ENCODE results near the gene OR10X1. TPM values are rescaled to one million over a fixed set of nuclear protein-coding genes. Genes with fewer than 3 reads are reported as not detected.

OR10X1 gene
- total RNA-seq, 1 experiment from 2014 or later, result not detected

- Histone ChIP-seq H3K27me3 (ENCODE audit: control insufficient read depth, insufficient read depth, low read length) (no peaks in the 10 kb centered on the region), H3K4me1 (ENCODE audit: control insufficient read depth, insufficient read depth, low read length) (no peaks in the 10 kb centered on the region), H3K9me3 (ENCODE audit: control insufficient read depth, insufficient read depth, low read depth, low read length) (no peaks in the 10 kb centered on the region), H3K27ac (ENCODE audit: low read length) (no peak within 1 kb of the TSS), H3K4me3 (ENCODE audit: low read depth in 2 of 2, low read length in 2 of 2) (no peak within 1 kb of the TSS), H3K36me3 (ENCODE audit: control insufficient read depth, insufficient read depth, low read length) (no peaks in the 10 kb centered on the region)
- in situ Hi-C loops (cut with HindIII; ENCODE audit: low pct_unique_long_range_greater_than_20kb, low sequenced_read_pairs), result no loop called here
- TF ChIP-seq POLR2AphosphoS5 (IDR thresholded peaks at IDR 0.05; ENCODE audit: low read depth, low read length), result no peak
- no peak for TF ChIP-seq TCF7L2 (IDR thresholded peaks at IDR 0.05; ENCODE audit: low read depth, low read length)
- TF ChIP-seq, protein P1, sequence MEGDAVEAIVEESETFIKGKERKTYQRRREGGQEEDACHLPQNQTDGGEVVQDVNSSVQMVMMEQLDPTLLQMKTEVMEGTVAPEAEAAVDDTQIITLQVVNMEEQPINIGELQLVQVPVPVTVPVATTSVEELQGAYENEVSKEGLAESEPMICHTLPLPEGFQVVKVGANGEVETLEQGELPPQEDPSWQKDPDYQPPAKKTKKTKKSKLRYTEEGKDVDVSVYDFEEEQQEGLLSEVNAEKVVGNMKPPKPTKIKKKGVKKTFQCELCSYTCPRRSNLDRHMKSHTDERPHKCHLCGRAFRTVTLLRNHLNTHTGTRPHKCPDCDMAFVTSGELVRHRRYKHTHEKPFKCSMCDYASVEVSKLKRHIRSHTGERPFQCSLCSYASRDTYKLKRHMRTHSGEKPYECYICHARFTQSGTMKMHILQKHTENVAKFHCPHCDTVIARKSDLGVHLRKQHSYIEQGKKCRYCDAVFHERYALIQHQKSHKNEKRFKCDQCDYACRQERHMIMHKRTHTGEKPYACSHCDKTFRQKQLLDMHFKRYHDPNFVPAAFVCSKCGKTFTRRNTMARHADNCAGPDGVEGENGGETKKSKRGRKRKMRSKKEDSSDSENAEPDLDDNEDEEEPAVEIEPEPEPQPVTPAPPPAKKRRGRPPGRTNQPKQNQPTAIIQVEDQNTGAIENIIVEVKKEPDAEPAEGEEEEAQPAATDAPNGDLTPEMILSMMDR (IDR thresholded peaks at IDR 0.05), result no peak
- TF ChIP-seq, protein P2, sequence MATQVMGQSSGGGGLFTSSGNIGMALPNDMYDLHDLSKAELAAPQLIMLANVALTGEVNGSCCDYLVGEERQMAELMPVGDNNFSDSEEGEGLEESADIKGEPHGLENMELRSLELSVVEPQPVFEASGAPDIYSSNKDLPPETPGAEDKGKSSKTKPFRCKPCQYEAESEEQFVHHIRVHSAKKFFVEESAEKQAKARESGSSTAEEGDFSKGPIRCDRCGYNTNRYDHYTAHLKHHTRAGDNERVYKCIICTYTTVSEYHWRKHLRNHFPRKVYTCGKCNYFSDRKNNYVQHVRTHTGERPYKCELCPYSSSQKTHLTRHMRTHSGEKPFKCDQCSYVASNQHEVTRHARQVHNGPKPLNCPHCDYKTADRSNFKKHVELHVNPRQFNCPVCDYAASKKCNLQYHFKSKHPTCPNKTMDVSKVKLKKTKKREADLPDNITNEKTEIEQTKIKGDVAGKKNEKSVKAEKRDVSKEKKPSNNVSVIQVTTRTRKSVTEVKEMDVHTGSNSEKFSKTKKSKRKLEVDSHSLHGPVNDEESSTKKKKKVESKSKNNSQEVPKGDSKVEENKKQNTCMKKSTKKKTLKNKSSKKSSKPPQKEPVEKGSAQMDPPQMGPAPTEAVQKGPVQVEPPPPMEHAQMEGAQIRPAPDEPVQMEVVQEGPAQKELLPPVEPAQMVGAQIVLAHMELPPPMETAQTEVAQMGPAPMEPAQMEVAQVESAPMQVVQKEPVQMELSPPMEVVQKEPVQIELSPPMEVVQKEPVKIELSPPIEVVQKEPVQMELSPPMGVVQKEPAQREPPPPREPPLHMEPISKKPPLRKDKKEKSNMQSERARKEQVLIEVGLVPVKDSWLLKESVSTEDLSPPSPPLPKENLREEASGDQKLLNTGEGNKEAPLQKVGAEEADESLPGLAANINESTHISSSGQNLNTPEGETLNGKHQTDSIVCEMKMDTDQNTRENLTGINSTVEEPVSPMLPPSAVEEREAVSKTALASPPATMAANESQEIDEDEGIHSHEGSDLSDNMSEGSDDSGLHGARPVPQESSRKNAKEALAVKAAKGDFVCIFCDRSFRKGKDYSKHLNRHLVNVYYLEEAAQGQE (IDR thresholded peaks at IDR 0.05; ENCODE audit: insufficient read depth in 1 of 2, low read depth in 2 of 2, low read length in 1 of 2), result no peak
- no peak for TF ChIP-seq SIN3A (IDR thresholded peaks at IDR 0.05; ENCODE audit: borderline replicate concordance, insufficient read depth, low read depth, low read length)
- intact Hi-C loops (cut with micrococcal nuclease; ENCODE audit: unreplicated experiment), result no loop called here
- CTCF ChIA-PET, result no interaction called here
- DNase-seq (ENCODE audit: low read depth, low spot score) (no peak), ATAC-seq (no peak)
- POLR2A ChIA-PET, result no interaction called here
- BruUV-seq (replicated peaks), result no TSS peak
Measured at GRCh38 chr1:158570480-158570879, 9.2 kb downstream of the OR10X1 start, which contains the start of gene OR6P1. Gene OR6P1 (minus strand): TSS chr1:158570580. CDS start chr1:158563604, 6,976 bp downstream.

DNA sequence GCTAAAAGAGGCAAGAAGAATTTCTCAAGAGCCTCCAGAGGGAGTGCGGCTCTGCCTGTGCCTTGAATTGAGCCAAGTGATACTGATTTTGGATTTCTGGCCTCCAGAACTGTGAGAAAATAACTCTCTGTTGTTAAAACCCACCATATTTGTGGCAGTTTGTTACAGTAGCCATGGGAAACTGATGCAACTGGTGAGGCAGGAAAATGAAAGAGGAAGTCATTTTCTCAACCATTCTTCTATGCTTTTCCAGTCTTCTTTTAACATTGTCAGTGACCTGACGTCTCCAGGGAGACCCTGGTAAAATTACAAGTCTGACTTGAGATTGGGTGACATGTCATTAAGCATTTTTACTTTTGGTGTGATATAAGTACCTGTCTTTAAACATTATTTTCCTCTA, 15.1 kb downstream of the OR10X1 start:
- H3K4me3 ChIP-seq (ENCODE audit: low read depth in 2 of 2, low read length in 2 of 2), result no peak overlapping the region
- in situ Hi-C loops (cut with HindIII; ENCODE audit: low pct_unique_long_range_greater_than_20kb, low sequenced_read_pairs), result no loop called here

More for the DNA sequence above, 15.1 kb downstream of the OR10X1 start:
- Histone ChIP-seq H3K27ac (ENCODE audit: low read length) (no peak overlapping the region), H3K9me3 (ENCODE audit: control insufficient read depth, insufficient read depth, low read depth, low read length) (no peaks in the 10 kb centered on the region), H3K36me3 (ENCODE audit: control insufficient read depth, insufficient read depth, low read length) (no peaks in the 10 kb centered on the region), H3K4me1 (ENCODE audit: control insufficient read depth, insufficient read depth, low read length) (no peaks in the 10 kb centered on the region), H3K27me3 (ENCODE audit: control insufficient read depth, insufficient read depth, low read length) (no peaks in the 10 kb centered on the region)
- ATAC-seq, result no peak
- TF ChIP-seq, protein P1 (IDR thresholded peaks at IDR 0.05), result no peak
- TF ChIP-seq SIN3A (IDR thresholded peaks at IDR 0.05; ENCODE audit: borderline replicate concordance, insufficient read depth, low read depth, low read length) (no peak), POLR2AphosphoS5 (IDR thresholded peaks at IDR 0.05; ENCODE audit: low read depth, low read length) (no peak), TCF7L2 (IDR thresholded peaks at IDR 0.05; ENCODE audit: low read depth, low read length) (no peak)
- TF ChIP-seq, protein P2 (IDR thresholded peaks at IDR 0.05; ENCODE audit: insufficient read depth in 1 of 2, low read depth in 2 of 2, low read length in 1 of 2), result no peak
- DNase-seq (ENCODE audit: low read depth, low spot score), result no peak
- no TSS peak for BruUV-seq (replicated peaks)
- intact Hi-C loops (cut with micrococcal nuclease; ENCODE audit: unreplicated experiment), result no loop called here
- POLR2A ChIA-PET, result no interaction called here
- CTCF ChIA-PET, result no interaction called here

Measured in Panc1 (cell line).